CD14-positive monocyte (primary cell): ENCODE measurements around the gene FAM177B. TPM values are rescaled to one million over a fixed set of nuclear protein-coding genes. Genes with fewer than 3 reads are reported as not detected.

ENCODE experiments used
- DNase-seq, 3 donors: peaks; one replicate each; pipeline ENCODE4 v3.0.0-alpha.2; 2011 to 2022
- H2AFZ ChIP-seq: 2 replicates; pipeline ENCODE4 v1.6.0; 2012; ENCODE audit warnings: mild to moderate bottlenecking, low read depth, low read length, inconsistent platforms; ENCODE audit not compliant: insufficient read depth, poor library complexity, severe bottlenecking
- H3K27ac ChIP-seq, 2 donors: 1 replicate in 1 of 2; 2 replicates in 1 of 2; pipeline ENCODE4 v1.5.1; 2012 to 2013; ENCODE audit warnings: low read length in 2 of 2, control low read depth in 1 of 2, inconsistent platforms in 1 of 2, low read depth in 1 of 2, mild to moderate bottlenecking in 1 of 2
- H3K27me3 ChIP-seq, 2 donors: one replicate each; pipeline versions ENCODE4 v1.6.0 to v1.6.1; 2011 to 2013; ENCODE audit warnings: low read length in 2 of 2; ENCODE audit not compliant: control insufficient read depth in 2 of 2, insufficient read depth in 2 of 2
- H3K36me3 ChIP-seq, 2 donors: replicated peaks in 1 of 2; 1 replicate in 1 of 2; 2 replicates in 1 of 2; pipeline versions ENCODE4 v1.5.1 to v1.6.1; 2012 to 2013; ENCODE audit warnings: low read length in 2 of 2, control low read depth in 1 of 2, inconsistent platforms in 1 of 2, mild to moderate bottlenecking in 1 of 2; ENCODE audit not compliant: insufficient read depth in 2 of 2, control insufficient read depth in 1 of 2
- H3K4me1 ChIP-seq, 2 donors: 1 replicate in 1 of 2; 2 replicates in 1 of 2; pipeline versions ENCODE4 v1.5.1 to v1.6.1; 2012 to 2013; ENCODE audit warnings: low read length in 2 of 2, control low read depth in 1 of 2, inconsistent platforms in 1 of 2, mild to moderate bottlenecking in 1 of 2, moderate library complexity in 1 of 2; ENCODE audit not compliant: insufficient read depth in 2 of 2, control insufficient read depth in 1 of 2
- H3K4me2 ChIP-seq: replicated peaks from 2 replicates; pipeline ENCODE3; 2012; ENCODE audit warnings: low read length, moderate library complexity, mild to moderate bottlenecking; ENCODE audit not compliant: poor library complexity, severe bottlenecking; ENCODE audit errors: extremely low read depth
- H3K4me3 ChIP-seq, 3 experiments: fragments of 200-600 bp in 1 of 3; sonication (generic) in 1 of 3; replicated peaks in 1 of 3; 1 replicate in 2 of 3; 2 replicates in 1 of 3; pipeline ENCODE4 v1.5.1; 2011 to 2013; ENCODE audit warnings: low read length in 3 of 3, mild to moderate bottlenecking in 3 of 3, control low read depth in 2 of 3, low read depth in 2 of 3, inconsistent platforms in 1 of 3, moderate library complexity in 1 of 3
- H3K79me2 ChIP-seq: 2 replicates; pipeline ENCODE4 v1.6.0; 2012; ENCODE audit warnings: mild to moderate bottlenecking, control low read depth, inconsistent platforms, low read length, moderate library complexity; ENCODE audit not compliant: insufficient read depth
- H3K9ac ChIP-seq: 2 replicates; pipeline ENCODE4 v1.6.0; 2017; ENCODE audit warnings: low read length, mild to moderate bottlenecking; ENCODE audit not compliant: insufficient read depth, poor library complexity, severe bottlenecking
- H3K9me3 ChIP-seq, 2 donors: replicated peaks in 1 of 2; 1 replicate in 1 of 2; 2 replicates in 1 of 2; pipeline versions ENCODE4 v1.5.1 to v1.6.1; 2012 to 2013; ENCODE audit warnings: low read length in 2 of 2, control low read depth in 1 of 2; ENCODE audit not compliant: control insufficient read depth in 1 of 2, insufficient read depth in 1 of 2
- H4K20me1 ChIP-seq: 2 replicates; pipeline ENCODE4 v1.6.0; 2012; ENCODE audit warnings: mild to moderate bottlenecking, low read length, control low read depth, moderate library complexity; ENCODE audit not compliant: insufficient read depth
- H3K27ac Mint-ChIP-seq, 7 donors: one replicate each; pipeline ENCODE4 v1.8.0; 2020; ENCODE audit warnings: mild to moderate bottlenecking in 7 of 7, mixed read lengths in 7 of 7, moderate library complexity in 6 of 7, inconsistent platforms in 2 of 7
- H3K27me3 Mint-ChIP-seq, 3 donors: one replicate each; pipeline ENCODE4 v1.8.0; 2021 to 2022; ENCODE audit warnings: low read depth in 3 of 3, mild to moderate bottlenecking in 3 of 3, mixed read lengths in 3 of 3, moderate library complexity in 3 of 3, inconsistent platforms in 1 of 3
- H3K36me3 Mint-ChIP-seq, 2 donors: one replicate each; pipeline ENCODE4 v1.8.0; 2020; ENCODE audit warnings: mixed read lengths in 2 of 2, inconsistent platforms in 1 of 2, mild to moderate bottlenecking in 1 of 2
- H3K4me1 Mint-ChIP-seq: one replicate; pipeline ENCODE4 v1.8.0; 2020; ENCODE audit warnings: mild to moderate bottlenecking, mixed read lengths
- H3K4me3 Mint-ChIP-seq, 2 donors: one replicate each; pipeline ENCODE4 v1.8.0; 2020; ENCODE audit warnings: mild to moderate bottlenecking in 2 of 2, mixed read lengths in 2 of 2, moderate library complexity in 1 of 2
- H3K9me3 Mint-ChIP-seq, 7 donors: one replicate each; pipeline ENCODE4 v1.8.0; 2020 to 2022; ENCODE audit warnings: mixed read lengths in 7 of 7, mild to moderate bottlenecking in 6 of 7, moderate library complexity in 6 of 7, inconsistent platforms in 2 of 7
- CTCF ChIP-seq: fragments of 200-600 bp; IDR thresholded peaks from one replicate; pipeline ENCODE4 v1.8.0; 2022; ENCODE audit warnings: antibody characterized with exemption, mild to moderate bottlenecking
- WGBS: methylation state at CpG from one replicate; pipeline ENCODE4 v1.1.5; 2013; ENCODE audit warnings: missing lambda C conversion rate; ENCODE audit not compliant: insufficient coverage; 5-methylcytosine and 5-hydroxymethylcytosine counted together
- intact Hi-C, 2 donors: fragments of 100-400 bp; cut with micrococcal nuclease; formaldehyde crosslinking; loops; one replicate each; pipeline versions ENCODE4 v1.15.0 to v1.15.1; 2023
- polyA plus RNA-seq, 3 donors: library from polyadenylated mRNA; depleted of rRNA in 1 of 3; unstranded in 2 of 3; stranded (reverse) in 1 of 3; fragments of 300-500 nt in 2 of 3; fragments of >200 nt in 1 of 3; fragmentation: Illumina TruSeq in 2 of 3; gene quantifications; 1 replicate in 2 of 3; 2 replicates in 1 of 3; pipeline ENCODE4 v1.2.3, GENCODE V29; 2012 to 2021

Gene FAM177B
- polyA plus RNA-seq, 3 donors = not detected

DNA sequence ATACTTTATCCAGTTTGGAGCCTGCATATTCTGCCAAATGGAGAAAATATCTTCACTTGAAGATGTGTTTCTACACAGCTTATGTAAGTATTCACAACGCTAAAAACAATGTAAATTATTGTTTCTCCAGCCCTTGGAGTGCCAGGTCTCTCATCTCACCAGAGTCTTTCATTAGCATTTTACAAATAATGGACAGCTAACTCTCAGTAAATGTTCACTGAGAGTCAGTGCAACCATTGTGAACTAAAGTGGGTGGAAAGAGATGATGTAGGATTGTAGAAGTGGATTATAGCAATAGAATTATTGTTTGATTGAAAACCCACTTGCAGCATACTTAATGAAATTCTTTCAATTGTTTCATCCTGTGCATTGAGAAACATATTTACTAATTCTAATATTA is 8.3 kb upstream of the FAM177B start:
- H3K27me3 ChIP-seq = no peaks in the 10 kb centered on the region
- Mint-ChIP-seq H3K9me3 (no peaks in the 10 kb centered on the region), H3K27me3 (no peaks in the 10 kb centered on the region), H3K27ac (no peak overlapping the region), H3K36me3 (peaks cover 87 to 96% of the 10 kb centered on the region in 2 donors), H3K4me1 (peaks cover 16% of the 10 kb centered on the region), H3K4me3 (no peak overlapping the region)
- WGBS = 100% methylated on average over 1 of the region's 1 CpG
- H3K79me2 ChIP-seq = no peaks in the 10 kb centered on the region
- no peak for DNase-seq
- no peak overlapping the region for H3K4me3 ChIP-seq
- H3K36me3 ChIP-seq = peaks cover 96 to 98% of the 10 kb centered on the region in 2 donors
- H3K4me1 ChIP-seq = peaks cover 0 to 2% of the 10 kb centered on the region in 2 donors
- H3K27ac ChIP-seq = no peak overlapping the region
- H3K9me3 ChIP-seq = no peaks in the 10 kb centered on the region
- no peak overlapping the region for H3K9ac ChIP-seq
- H2AFZ ChIP-seq = no peak overlapping the region
- no peak overlapping the region for H3K4me2 ChIP-seq
- intact Hi-C loops = no loop called here
- TF ChIP-seq CTCF = no peak
- peaks cover 46% of the 10 kb centered on the region for H4K20me1 ChIP-seq

GRCh38 chr1:222730866-222731265 is 6.1 kb upstream of the FAM177B start:
- H3K4me3 Mint-ChIP-seq = no peak overlapping the region
- Histone ChIP-seq H3K4me1 (peaks cover 0 to 2% of the 10 kb centered on the region in 2 donors), H3K27me3 (no peaks in the 10 kb centered on the region), H3K9me3 (no peaks in the 10 kb centered on the region), H4K20me1 (peaks cover 38% of the 10 kb centered on the region), H3K9ac (no peak overlapping the region), H2AFZ (no peak overlapping the region), H3K4me2 (no peak overlapping the region), H3K36me3 (peaks cover 95 to 97% of the 10 kb centered on the region in 2 donors), H3K79me2 (no peaks in the 10 kb centered on the region), H3K4me3 (no peak overlapping the region), H3K27ac (no peak overlapping the region)
- intact Hi-C loops = loop anchor here in 1 of 2 donors (10.0 kb wide), 1 partner anchor 354 kb away; no protein-coding TSS in a partner anchor
- H3K4me1 Mint-ChIP-seq = peaks cover 16% of the 10 kb centered on the region
- H3K27me3 Mint-ChIP-seq = no peaks in the 10 kb centered on the region
- TF ChIP-seq CTCF = no peak
- peaks cover 83 to 93% of the 10 kb centered on the region in 2 donors for H3K36me3 Mint-ChIP-seq
- whole genome bisulfite sequencing = 100% methylated on average over 1 of the region's 1 CpG
- no peak overlapping the region for H3K27ac Mint-ChIP-seq
- no peak for DNase-seq
- H3K9me3 Mint-ChIP-seq = no peaks in the 10 kb centered on the region
